GM19452 (cell line): Measurements from ENCODE around the gene RAP1A.
"Not testable (repeated sequence)": the region's sequence is repeated elsewhere in the genome, so short reads cannot be mapped to it uniquely, and the experiment has no call there.

ENCODE experiments used
- ATAC-seq: cut with Tn5 transposase; IDR thresholded peaks from one replicate; pipeline ENCODE4 v1.9.1; 2021; ENCODE audit not compliant: unreplicated experiment

The RAP1A gene

DNA sequence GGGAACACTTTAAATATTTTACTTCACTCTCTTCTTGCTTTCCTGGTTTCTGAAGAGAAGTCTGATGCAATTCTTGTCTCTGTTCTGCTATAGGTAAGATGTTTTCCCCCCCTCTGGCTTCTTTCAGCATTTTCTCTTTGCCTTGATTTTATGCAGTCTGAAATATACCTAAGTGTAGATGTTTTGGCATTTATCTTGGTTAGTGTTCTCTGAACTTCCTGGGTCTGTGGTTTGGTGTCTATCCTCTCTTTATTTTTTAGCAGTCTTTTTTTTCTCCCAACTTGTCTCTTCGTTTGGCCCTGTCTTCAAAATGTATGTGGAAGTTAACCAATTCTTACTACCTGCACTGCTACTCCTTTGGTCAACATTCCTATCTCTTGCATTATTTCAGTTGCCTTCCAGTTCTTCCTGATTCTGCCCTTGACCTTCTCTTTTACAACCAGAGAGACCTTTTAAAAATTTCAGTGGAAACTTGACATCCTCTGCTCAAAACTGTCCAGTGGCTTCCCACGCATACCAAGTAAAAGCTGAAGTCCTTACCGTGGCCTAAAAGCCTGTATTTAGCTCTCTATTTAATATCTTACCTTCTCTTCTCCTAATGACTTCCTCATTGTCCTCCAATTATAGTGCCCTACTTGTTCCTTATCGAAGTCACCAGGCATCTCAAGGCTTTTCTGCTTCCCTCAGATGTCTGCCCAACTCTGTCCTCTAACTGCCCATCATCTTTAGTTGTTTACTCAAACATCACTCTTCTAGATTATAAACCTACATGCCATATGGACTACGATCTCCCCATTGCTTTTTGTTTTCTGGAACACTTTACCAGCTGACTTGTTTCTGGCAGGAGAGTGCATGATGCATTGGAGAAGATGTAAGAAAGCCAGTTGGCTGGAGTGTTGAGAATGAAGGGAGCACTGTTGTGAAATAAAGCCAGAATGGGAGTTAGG is 40.9 kb downstream of the RAP1A start:
- ATAC-seq, result no peak

DNA sequence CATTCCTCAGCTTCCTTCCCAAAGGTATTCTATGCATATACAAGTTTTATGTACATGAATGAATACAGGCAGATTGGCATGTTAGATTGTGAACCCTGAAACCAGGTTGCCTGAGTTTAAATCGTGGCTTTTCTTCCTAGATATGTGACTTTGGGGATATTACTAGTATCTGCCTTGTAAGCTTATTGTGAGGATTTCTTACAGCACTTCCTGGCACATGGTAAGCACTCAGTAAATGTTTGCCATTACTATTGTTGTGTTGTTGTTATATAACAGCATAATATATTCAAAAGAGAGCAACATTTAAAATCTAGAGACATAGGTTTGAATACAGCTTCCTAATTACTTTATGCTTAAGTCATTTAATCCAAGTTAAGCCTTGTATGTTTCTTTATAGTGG is 45.1 kb downstream of the RAP1A start:
- ATAC-seq, result no peak

DNA sequence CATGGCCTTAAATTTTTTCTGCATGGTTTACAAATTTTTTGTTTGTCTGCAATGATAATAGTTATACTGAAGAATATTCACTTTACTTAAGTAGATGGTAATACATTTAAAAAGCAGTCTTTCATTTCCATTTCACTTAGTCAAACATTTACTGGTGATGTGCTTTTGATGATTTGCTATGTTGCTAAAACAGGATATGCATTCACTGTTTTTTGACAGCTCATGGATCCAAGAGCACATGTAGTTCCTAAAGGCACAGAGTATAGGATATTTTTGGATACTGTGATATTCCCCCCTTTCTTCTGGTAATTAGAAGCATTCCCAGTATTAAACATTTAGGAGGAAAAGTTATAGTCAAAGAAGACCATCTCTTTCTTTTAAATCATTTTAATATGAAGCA is 45.9 kb downstream of the RAP1A start:
- ATAC-seq, result no peak

DNA sequence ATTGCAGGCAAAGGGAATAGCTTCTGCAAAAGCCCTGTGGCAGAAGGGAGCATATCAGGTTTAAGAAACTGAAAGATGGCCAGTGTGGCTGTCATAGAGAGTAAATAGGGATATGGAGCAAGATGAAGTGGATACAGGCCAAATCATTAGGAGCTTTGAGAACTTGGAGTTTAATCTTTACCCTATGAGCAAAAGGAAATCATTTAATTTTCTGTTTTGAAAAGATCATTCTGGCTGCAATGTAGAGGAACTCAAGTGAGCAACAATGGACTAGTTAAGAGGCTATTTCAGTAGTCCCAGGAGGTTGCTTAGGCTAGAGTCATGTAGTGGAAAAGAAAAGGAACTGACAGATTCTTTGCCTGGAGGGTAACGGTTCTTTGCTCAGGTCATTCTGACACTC is 47.2 kb downstream of the RAP1A start:
- no peak for ATAC-seq

DNA sequence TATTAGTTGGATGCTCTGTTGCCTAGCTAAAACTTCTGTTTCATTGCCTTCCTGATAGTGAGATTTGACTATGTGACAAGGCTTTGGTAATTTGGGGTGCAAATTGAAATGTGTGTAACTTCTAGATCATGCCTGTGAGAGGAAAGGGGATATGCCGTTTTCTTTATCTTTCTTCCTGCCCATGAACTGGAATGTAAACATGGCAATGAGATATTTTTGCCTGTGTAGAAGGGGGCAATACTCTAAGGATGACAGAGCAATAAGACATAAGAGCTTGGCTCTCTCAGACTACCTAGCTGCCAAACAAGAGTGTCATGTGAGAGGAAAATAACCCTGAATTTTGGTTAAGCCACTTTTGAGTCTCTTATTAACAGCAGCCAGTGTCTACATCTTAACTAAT is 49.7 kb downstream of the RAP1A start:
- no peak for ATAC-seq

DNA sequence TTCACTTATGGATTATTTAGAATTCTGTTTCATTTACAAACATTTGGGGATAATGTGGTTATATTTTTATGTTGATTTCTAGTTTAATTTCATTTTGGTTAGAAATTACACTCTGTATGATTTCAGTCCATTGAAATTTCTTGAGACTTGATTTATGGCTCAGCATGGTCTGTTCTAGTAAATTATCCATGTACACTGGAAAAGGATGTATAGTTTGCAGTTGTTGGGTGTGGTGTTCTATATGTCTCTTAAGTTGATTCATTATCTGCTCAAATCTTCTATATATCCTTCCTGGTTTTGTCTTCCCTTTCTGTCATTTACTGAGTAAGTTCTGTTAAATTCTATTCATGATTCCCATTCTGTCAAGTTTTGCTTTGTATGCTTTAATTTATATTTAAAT is 52.3 kb downstream of the RAP1A start:
- ATAC-seq, result no peak

DNA sequence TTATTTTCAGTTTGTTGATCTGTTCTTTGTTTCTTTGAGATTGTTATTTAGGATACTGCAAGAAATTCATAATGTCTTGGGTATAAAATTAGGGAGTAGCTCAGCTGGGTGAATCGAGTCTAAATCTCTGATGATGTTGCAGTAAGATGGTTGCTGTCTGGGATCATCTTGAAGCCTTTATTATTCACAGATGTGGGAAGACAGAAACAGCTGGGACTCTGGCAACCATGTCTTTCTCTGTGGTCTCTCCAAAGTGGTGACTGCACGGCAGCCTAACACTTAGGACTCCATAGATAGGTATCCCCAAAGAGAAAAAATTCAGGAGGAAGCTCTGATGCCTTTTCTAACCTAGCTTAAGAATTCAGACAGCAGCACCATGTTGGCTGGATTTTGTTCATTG is 52.7 kb downstream of the RAP1A start:
- ATAC-seq, result no peak

DNA sequence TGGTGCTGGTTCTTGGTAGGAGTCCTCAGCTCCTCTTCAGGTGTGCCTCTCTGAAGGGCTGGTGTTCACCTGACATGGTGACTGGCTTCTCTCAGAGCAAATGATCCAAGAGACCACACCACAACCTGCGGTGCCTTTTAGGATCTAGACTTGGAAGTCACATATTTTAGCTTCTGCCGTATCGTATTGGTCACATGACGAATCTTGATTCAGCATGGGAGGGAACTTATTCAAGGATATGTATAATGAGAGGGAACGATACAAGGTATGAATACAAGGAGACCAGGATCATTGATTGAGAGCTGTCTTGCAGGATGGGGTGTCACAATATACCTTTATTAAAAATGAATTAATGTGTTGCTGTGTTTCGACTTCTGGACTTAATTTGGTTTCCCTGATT is 58.0 kb downstream of the RAP1A start:
- ATAC-seq, result no peak

DNA sequence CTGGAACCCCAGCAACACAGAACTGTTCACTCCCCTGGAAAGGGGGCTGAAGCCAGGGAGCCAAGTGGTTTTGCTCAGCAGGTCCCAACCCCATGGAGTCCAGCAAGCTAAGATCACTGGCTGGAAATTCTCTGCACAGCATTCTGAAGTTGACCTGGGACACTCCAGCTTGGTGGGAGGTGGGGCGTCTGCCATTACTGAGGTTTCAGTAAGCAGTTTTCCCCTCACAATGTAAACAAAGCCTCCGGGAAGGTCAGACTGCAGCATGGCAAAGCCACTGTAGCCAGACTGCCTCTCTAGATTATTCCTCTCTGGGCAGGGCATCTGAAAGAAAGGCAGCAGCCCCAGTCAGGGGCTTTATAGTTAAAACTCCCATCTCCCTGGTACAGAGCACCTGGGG is 60.0 kb downstream of the RAP1A start:
- no peak for ATAC-seq

DNA sequence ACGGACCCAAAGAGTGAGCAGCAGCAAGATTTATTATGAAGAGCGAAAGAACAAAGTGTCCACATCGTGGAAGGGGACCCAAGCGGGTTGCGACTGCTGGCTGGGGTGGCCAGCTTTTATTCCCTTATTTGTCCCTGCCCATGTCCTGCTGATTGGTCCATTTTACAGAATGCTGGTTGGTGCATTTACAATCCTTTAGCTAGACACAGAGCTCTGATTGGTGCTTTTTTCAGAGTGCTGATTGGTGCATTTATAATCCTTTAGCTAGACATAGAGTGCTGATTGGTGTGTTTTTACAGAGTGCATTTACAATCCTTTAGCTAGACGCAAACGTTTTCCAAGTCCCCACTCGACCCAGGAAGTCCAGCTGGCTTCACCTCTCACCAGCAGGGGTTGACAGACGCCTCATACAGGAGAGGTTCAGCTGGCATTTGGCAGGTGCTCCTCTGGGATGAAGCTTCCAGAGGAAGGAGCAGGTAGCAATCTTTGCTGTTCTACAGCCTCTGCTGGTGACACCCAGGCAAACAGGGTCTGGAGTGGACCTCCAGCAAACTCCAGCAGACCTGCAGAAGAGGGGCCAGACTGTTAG is 60.7 kb downstream of the RAP1A start:
- ATAC-seq, result not testable (repeated sequence)

DNA sequence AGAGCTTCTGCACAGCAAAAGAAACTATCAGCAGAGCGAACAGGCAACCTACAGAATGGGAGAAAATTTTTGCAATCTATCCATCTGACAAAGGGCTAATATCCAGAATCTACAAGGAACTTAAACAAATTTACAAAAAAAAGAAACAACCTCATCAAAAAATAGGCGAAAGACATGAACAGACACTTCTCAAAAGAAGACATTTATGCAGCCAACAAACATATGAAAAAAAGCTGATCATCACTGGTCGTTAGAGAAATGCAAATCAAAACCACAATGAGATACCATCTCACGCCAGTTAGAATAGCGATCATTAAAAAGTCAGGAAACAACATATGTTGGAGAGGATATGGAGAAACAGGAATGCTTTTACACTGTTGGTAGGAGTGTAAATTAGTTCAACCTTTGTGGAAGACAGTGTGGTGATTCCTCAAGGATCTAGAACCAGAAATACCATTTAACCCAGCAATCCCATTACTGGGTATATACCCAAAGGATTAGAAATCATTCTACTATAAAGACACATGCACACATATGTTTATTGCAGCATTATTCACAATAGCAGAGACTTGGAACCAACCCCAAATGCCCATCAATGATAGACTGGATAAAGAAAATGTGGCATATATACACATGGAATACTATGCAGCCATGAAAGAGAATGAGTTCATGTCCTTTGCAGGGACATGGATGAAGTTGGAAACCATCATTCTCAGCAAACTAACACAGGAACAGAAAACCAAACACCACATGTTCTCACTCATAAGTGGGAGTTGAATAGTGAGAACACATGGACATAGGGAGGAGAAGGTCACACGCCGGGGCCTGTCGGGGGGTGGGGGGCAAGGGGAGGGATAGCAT is 65.9 kb downstream of the RAP1A start:
- ATAC-seq, result not testable (repeated sequence)

DNA sequence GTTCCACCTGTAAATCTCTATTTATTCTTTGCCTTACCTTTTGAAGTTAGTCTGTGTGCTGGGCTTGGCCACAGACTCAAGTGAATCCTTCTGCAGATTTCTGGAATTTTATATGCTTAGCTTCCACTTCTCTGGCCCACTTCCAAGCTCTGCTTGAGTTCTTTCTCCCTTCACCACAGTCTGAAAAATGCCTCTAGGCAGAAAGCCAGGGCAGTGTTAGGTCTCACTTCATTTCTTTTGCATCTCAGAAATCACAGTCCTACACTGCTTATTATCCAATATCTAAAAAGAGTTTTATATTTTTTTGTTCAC is 70.7 kb downstream of the RAP1A start:
- ATAC-seq, result no peak

DNA sequence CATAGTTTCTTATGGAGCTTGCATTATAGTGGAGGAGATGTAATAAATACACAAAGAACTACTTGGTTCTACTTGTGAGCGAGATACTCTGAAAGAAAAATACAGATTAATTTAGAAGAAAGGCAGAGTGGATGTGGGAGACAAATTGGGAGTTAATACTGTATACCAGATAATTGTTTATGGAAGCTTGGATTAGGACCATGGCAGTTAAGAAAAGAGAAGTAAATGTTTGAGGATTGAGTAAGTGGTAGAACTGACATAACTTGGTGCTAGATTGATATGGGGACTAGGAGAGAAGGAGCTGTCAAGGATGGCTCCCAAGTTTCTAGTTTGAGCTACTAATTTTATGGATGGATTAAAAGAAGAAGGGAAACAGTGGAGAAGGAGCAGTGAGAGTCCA is 72.3 kb downstream of the RAP1A start:
- ATAC-seq, result no peak

DNA sequence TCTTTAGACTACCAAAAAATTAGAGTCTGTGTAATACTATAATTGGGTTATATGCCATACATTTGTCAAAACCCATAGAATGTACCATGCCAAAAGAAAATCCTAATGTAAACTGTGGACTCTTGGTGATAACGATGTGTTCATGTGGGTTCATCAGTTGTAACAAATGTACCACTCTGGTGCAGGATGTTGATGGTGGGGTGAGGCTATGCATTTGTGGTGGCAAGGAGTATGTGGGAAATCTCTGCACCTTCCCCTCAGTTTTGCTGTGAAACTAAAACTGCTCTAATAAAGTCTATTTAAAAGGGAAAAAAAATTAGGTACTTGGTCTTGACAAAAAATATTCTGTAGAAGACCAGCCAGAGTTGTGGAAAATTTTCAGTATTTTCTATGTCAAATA is 76.2 kb downstream of the RAP1A start:
- no peak for ATAC-seq

DNA sequence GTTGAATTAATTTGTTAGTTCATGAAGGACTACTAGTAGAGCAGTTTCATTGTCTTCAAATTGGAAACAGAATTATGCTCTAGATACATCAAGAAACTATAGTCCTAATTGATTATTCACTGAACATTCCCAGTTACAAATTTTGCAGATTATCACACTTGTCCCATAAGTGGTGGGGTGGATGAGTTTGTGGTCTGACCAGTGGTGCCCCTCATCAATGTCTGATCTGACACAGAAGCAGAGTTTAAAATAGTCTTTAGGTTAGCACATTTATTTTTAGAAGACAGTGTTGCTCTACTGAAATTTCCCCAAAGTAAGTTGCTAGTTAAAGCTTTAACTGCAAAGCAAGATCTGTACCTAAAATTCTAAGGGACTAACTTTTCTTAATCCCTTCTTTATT is 76.7 kb downstream of the RAP1A start:
- ATAC-seq, result no peak

DNA sequence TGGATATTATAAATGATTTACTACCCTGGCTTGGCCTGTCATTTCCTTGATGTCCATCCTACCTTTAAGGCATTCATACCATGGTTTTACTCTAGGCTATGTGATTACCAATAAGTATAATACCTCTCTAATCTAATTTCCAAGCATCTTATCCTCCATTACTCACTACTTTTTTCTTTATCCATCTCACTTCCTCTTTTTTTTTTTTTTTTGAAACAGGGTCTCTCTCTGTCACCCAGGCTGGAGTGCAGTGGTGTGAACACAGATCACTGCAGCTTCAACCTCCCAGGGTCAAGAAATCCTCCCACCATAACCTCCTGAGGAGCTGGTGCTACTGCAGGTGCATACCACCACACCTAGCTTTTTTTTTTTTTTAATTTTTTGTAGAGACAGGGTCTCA is 79.7 kb downstream of the RAP1A start:
- no peak for ATAC-seq

DNA sequence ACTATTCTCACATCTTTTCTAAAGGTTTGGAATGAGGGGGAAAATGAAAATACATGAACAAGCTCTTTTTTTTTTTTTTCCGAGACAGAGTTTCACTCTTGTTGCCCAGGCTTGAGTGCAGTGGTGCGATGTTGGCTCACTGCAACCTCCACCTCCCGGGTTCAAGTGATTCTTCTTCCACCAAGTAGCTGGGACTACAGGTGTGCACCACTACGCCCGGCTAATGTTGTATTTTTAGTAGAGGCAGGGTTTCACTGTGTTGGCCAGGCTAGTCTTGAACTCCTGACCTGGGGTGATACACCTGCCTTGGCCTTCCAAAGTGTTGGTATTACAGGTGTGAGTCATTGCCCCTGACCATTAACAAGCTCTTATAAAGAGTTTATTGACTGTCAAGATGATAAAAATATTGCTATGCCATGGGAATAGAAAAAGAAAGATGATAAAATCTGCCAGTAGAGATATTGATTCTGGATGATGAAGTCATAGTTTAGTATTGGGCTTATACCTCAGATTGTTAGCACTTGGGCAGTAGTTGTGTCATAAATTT is 83.0 kb downstream of the RAP1A start:
- ATAC-seq, result no peak

DNA sequence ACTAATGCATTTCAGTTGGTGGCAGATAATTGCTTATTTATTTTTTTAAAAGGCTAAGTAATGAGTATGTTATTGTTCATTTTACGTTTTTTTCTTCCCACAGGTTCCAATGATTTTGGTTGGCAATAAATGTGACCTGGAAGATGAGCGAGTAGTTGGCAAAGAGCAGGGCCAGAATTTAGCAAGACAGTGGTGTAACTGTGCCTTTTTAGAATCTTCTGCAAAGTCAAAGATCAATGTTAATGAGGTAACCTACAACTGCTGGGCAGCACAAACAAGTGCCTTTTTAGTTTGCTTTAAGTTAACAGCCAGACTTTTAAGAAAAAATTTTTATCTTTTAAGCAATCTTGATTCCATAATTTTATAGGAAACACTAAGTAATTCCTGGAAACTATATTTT is 84.7 kb downstream of the RAP1A start:
- ATAC-seq, result no peak

DNA sequence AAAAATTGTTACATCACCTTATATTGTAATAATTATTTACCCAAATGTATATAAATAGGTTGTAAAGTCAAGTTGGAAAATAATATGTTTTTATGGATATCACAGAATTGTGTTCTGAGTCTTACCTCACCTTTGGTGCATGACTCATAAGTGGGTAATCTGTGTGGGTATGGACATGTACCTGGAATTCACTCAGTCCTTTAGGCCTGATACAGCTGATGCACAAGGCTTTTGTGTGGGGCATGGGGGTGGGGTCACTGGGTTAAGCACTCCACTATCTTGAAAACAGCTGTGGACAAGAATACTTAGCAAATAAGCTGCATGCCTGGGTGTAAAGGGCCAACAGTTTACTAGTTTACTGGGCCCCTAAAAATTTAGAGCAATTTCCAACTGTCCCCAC is 85.2 kb downstream of the RAP1A start:
- ATAC-seq, result no peak

DNA sequence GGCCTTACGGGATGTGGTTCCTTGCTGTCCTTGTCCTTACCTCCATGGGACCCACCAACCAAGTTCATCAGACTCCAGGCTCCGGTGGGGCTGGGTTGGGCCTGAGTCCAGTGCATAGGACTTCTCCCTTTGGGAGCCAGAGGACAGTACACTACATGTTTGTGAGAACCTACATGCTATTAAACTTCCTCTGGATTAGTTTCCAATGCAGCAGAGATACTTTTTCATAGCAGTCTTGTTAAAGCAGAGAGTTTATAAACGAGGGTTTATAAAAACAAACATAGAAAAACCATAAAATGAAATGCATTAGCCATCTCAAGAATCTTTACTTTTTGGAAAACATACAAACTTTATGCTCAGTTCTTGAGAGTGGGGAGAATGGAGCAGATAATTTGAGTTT is 86.3 kb downstream of the RAP1A start:
- no peak for ATAC-seq

DNA sequence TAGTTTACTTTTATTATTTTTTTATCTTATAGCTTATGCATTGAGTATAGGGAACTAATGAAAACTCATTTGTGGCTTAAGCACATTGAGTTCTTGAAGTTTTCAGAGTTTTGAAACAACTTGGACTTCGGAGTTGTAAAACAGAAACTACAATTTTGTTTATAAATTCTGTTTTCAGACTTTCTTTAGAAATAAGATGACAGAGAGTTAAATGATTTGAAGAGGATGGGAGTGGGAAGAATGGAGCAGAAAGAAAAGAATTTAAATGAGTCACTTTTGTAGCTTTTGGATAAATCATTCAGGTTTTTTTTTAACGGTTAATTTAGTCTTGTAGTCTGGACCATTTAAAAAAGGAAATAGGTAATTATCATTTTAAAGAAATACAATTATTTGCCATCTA is 87.3 kb downstream of the RAP1A start:
- ATAC-seq, result no peak

DNA sequence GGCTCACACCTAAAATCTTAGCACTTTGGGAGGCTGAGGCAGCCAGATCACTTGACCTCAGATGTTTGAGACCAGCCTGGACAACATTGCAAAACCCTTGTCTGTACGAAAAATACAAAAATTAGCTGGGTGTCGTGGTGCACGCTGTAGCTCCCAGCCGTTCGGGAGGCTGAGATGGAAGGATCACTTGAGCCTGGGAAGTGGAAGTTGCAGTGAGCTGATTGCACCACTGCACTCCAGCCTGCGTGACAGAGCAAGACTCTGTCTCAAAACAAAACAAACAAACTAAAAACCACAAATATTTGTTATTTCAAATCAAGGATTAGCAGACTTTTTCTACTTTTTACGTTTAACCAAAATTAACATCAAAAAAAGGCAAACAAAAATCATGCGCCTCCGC is 88.3 kb downstream of the RAP1A start:
- ATAC-seq, result no peak
